Cardiac muscle cell (in vitro differentiated cells and primary cell): ENCODE measurements around the gene PDE6C. TPM values are rescaled to one million over a fixed set of nuclear protein-coding genes. Genes with fewer than 3 reads are reported as not detected.

ENCODE experiments used
- DNase-seq, 2 donors: peaks; one replicate each; pipeline versions ENCODE4 v3.0.0 to v3.0.0-alpha.2; 2010 to 2017; ENCODE audit warnings: low read depth in 1 of 2, low spot score in 1 of 2
- H3K27ac ChIP-seq: fragments of 200-600 bp; sonication (generic); 2 replicates; pipeline ENCODE4 v1.5.1; 2016
- H3K27me3 ChIP-seq: fragments of 200-600 bp; sonication (generic); 2 replicates; pipeline ENCODE4 v1.6.0; 2016; ENCODE audit warnings: control low read depth
- H3K36me3 ChIP-seq: fragments of 200-600 bp; sonication (generic); 2 replicates; pipeline ENCODE4 v1.5.1; 2016; ENCODE audit warnings: control low read depth
- H3K4me1 ChIP-seq: fragments of 200-600 bp; sonication (generic); 2 replicates; pipeline ENCODE4 v1.8.1; 2017; ENCODE audit warnings: low read depth, mild to moderate bottlenecking, mixed run types
- H3K4me3 ChIP-seq: fragments of 200-600 bp; sonication (generic); 2 replicates; pipeline ENCODE4 v1.5.1; 2016; ENCODE audit warnings: mild to moderate bottlenecking
- H3K9me3 ChIP-seq: fragments of 200-600 bp; sonication (generic); 2 replicates; pipeline ENCODE4 v1.5.1; 2017; ENCODE audit warnings: low read depth, mild to moderate bottlenecking, control low read depth
- CTCF ChIP-seq: IDR thresholded peaks from 2 replicates; pipeline ENCODE4 v1.5.1; 2012; ENCODE audit warnings: low read depth, mild to moderate bottlenecking, low read length
- polyA plus RNA-seq: library from polyadenylated mRNA; unstranded; fragments of >200 nt; fragmentation: Nextera tagmentation; extraction: Ambion mirVana; gene quantifications from 2 replicates; pipeline ENCODE4 v1.2.1, GENCODE V29; 2016
- total RNA-seq: library from RNA; depleted of rRNA; stranded (reverse); fragments of >200 nt; gene quantifications from 2 replicates; pipeline ENCODE4 v1.2.3, GENCODE V29; 2016

PDE6C gene
- total RNA-seq (not detected in 2 replicates), polyA plus RNA-seq (0.12 and 0.29 TPM in 2 replicates)

- DNase-seq = no peak
- H3K4me1 ChIP-seq = no peaks in the 10 kb centered on the region
- TF ChIP-seq CTCF = no peak
Measured at GRCh38 chr10:93612311-93612710, at the start of gene PDE6C. Gene PDE6C, plus strand, starts transcription at chr10:93612537. Its CDS starts 189 bp downstream, at chr10:93612726.

GRCh38 chr10:93565446-93565845, 46.9 kb upstream of the PDE6C start:
- Histone ChIP-seq H3K4me3 (no peak overlapping the region), H3K27me3 (peaks cover 89% of the 10 kb centered on the region), H3K4me1 (no peaks in the 10 kb centered on the region), H3K9me3 (no peaks in the 10 kb centered on the region), H3K27ac (no peak overlapping the region), H3K36me3 (no peaks in the 10 kb centered on the region)
- no peak for TF ChIP-seq CTCF
- no peak for DNase-seq

More at GRCh38 chr10:93612311-93612710, at the start of gene PDE6C:
- H3K4me3 ChIP-seq = no peak within 1 kb of the TSS
- no peak within 1 kb of the TSS for H3K27ac ChIP-seq
- no peaks in the 10 kb centered on the region for H3K36me3 ChIP-seq
- no peaks in the 10 kb centered on the region for H3K9me3 ChIP-seq
- H3K27me3 ChIP-seq = no peaks in the 10 kb centered on the region

GRCh38 chr10:93566435-93567276, 45.7 kb upstream of the PDE6C start, which contains the start of gene FFAR4:
Gene FFAR4, plus strand, starts transcription at chr10:93566665. Its CDS starts 56 bp downstream, at chr10:93566721.
- peak; percentile 8 to 9 for DNase-seq
- H3K27me3 ChIP-seq = peaks cover 95% of the 10 kb centered on the region
- no peak within 1 kb of the TSS for H3K27ac ChIP-seq
- H3K4me1 ChIP-seq = no peaks in the 10 kb centered on the region
- no peaks in the 10 kb centered on the region for H3K9me3 ChIP-seq
- peak within 1 kb of the TSS; percentile 20 for H3K4me3 ChIP-seq
- no peak for TF ChIP-seq CTCF
- no peaks in the 10 kb centered on the region for H3K36me3 ChIP-seq

DNA sequence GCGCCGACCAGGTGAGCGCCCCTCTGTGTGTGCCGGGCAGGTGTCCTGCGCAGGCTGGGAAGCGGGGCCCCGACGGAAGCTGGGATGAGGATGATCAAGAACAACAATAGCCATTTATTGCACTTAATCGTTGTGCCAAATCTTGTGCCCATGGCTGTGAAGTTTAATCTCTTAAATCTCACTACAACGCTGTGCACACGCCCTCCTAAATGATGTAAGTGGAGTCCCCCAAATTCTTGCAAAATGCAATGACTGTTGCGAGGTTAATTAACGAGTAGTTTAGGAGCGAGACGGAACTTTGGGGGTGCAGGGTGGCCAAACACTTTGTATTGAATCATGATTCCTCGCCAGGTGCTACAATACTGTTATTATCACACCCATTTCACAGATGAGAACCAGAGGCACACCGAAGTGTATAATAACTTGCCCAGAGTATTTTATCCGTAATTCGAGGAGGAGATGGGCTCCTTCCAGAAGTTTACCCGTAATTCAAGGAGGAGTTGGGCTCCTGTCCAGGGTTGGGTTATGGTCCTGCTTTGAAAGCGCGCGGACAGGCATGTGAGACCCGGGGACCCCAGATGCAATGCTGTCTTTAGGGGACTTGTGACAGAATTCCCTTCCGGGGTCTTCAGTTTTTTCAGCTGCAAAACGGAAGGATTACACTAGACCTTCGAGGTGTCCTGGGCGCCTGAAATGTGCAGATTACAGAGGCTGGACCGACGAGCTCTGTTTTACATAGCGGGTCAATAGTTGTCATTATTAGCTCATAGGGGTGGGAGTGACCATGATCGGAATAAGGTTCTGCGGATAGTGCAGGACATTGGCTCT, 44.8 kb upstream of the PDE6C start:
- H3K9me3 ChIP-seq = no peaks in the 10 kb centered on the region
- no peaks in the 10 kb centered on the region for H3K36me3 ChIP-seq
- TF ChIP-seq CTCF = no peak
- no peaks in the 10 kb centered on the region for H3K4me1 ChIP-seq
- peaks cover 98% of the 10 kb centered on the region for H3K27me3 ChIP-seq
- H3K4me3 ChIP-seq = peak overlapping the region; percentile 20
- DNase-seq = no peak
- no peak overlapping the region for H3K27ac ChIP-seq

- peak in 1 of 2 donors; percentile 11 for DNase-seq
- no peaks in the 10 kb centered on the region for H3K4me1 ChIP-seq
- TF ChIP-seq CTCF = no peak
- no peak overlapping the region for H3K4me3 ChIP-seq
- no peak overlapping the region for H3K27ac ChIP-seq
- H3K27me3 ChIP-seq = peaks cover 96% of the 10 kb centered on the region
- no peaks in the 10 kb centered on the region for H3K36me3 ChIP-seq
- no peaks in the 10 kb centered on the region for H3K9me3 ChIP-seq
Measured at GRCh38 chr10:93568105-93568390, 44.3 kb upstream of the PDE6C start.
